CD14-positive monocyte (primary cell): ENCODE results near the gene TTLL10. TPM values are rescaled to one million over a fixed set of nuclear protein-coding genes. Genes with fewer than 3 reads are reported as not detected.

Experiments used
- DNase-seq, 3 donors: peaks; one replicate each; pipeline ENCODE4 v3.0.0-alpha.2; 2011 to 2022
- H2AFZ ChIP-seq: 2 replicates; pipeline ENCODE4 v1.6.0; 2012; ENCODE audit warnings: mild to moderate bottlenecking, low read depth, low read length, inconsistent platforms; ENCODE audit not compliant: insufficient read depth, poor library complexity, severe bottlenecking
- H3K27ac ChIP-seq, 2 donors: 1 replicate in 1 of 2; 2 replicates in 1 of 2; pipeline ENCODE4 v1.5.1; 2012 to 2013; ENCODE audit warnings: low read length in 2 of 2, control low read depth in 1 of 2, inconsistent platforms in 1 of 2, low read depth in 1 of 2, mild to moderate bottlenecking in 1 of 2
- H3K27me3 ChIP-seq, 2 donors: one replicate each; pipeline versions ENCODE4 v1.6.0 to v1.6.1; 2011 to 2013; ENCODE audit warnings: low read length in 2 of 2; ENCODE audit not compliant: control insufficient read depth in 2 of 2, insufficient read depth in 2 of 2
- H3K36me3 ChIP-seq, 2 donors: replicated peaks in 1 of 2; 1 replicate in 1 of 2; 2 replicates in 1 of 2; pipeline versions ENCODE4 v1.5.1 to v1.6.1; 2012 to 2013; ENCODE audit warnings: low read length in 2 of 2, control low read depth in 1 of 2, inconsistent platforms in 1 of 2, mild to moderate bottlenecking in 1 of 2; ENCODE audit not compliant: insufficient read depth in 2 of 2, control insufficient read depth in 1 of 2
- H3K4me1 ChIP-seq, 2 donors: 1 replicate in 1 of 2; 2 replicates in 1 of 2; pipeline versions ENCODE4 v1.5.1 to v1.6.1; 2012 to 2013; ENCODE audit warnings: low read length in 2 of 2, control low read depth in 1 of 2, inconsistent platforms in 1 of 2, mild to moderate bottlenecking in 1 of 2, moderate library complexity in 1 of 2; ENCODE audit not compliant: insufficient read depth in 2 of 2, control insufficient read depth in 1 of 2
- H3K4me2 ChIP-seq: replicated peaks from 2 replicates; pipeline ENCODE3; 2012; ENCODE audit warnings: low read length, moderate library complexity, mild to moderate bottlenecking; ENCODE audit not compliant: poor library complexity, severe bottlenecking; ENCODE audit errors: extremely low read depth
- H3K4me3 ChIP-seq, 3 experiments: fragments of 200-600 bp in 1 of 3; sonication (generic) in 1 of 3; replicated peaks in 1 of 3; 1 replicate in 2 of 3; 2 replicates in 1 of 3; pipeline ENCODE4 v1.5.1; 2011 to 2013; ENCODE audit warnings: low read length in 3 of 3, mild to moderate bottlenecking in 3 of 3, control low read depth in 2 of 3, low read depth in 2 of 3, inconsistent platforms in 1 of 3, moderate library complexity in 1 of 3
- H3K79me2 ChIP-seq: 2 replicates; pipeline ENCODE4 v1.6.0; 2012; ENCODE audit warnings: mild to moderate bottlenecking, control low read depth, inconsistent platforms, low read length, moderate library complexity; ENCODE audit not compliant: insufficient read depth
- H3K9ac ChIP-seq: 2 replicates; pipeline ENCODE4 v1.6.0; 2017; ENCODE audit warnings: low read length, mild to moderate bottlenecking; ENCODE audit not compliant: insufficient read depth, poor library complexity, severe bottlenecking
- H3K9me3 ChIP-seq, 2 donors: replicated peaks in 1 of 2; 1 replicate in 1 of 2; 2 replicates in 1 of 2; pipeline versions ENCODE4 v1.5.1 to v1.6.1; 2012 to 2013; ENCODE audit warnings: low read length in 2 of 2, control low read depth in 1 of 2; ENCODE audit not compliant: control insufficient read depth in 1 of 2, insufficient read depth in 1 of 2
- H4K20me1 ChIP-seq: 2 replicates; pipeline ENCODE4 v1.6.0; 2012; ENCODE audit warnings: mild to moderate bottlenecking, low read length, control low read depth, moderate library complexity; ENCODE audit not compliant: insufficient read depth
- H3K27ac Mint-ChIP-seq, 7 donors: one replicate each; pipeline ENCODE4 v1.8.0; 2020; ENCODE audit warnings: mild to moderate bottlenecking in 7 of 7, mixed read lengths in 7 of 7, moderate library complexity in 6 of 7, inconsistent platforms in 2 of 7
- H3K27me3 Mint-ChIP-seq, 3 donors: one replicate each; pipeline ENCODE4 v1.8.0; 2021 to 2022; ENCODE audit warnings: low read depth in 3 of 3, mild to moderate bottlenecking in 3 of 3, mixed read lengths in 3 of 3, moderate library complexity in 3 of 3, inconsistent platforms in 1 of 3
- H3K36me3 Mint-ChIP-seq, 2 donors: one replicate each; pipeline ENCODE4 v1.8.0; 2020; ENCODE audit warnings: mixed read lengths in 2 of 2, inconsistent platforms in 1 of 2, mild to moderate bottlenecking in 1 of 2
- H3K4me1 Mint-ChIP-seq: one replicate; pipeline ENCODE4 v1.8.0; 2020; ENCODE audit warnings: mild to moderate bottlenecking, mixed read lengths
- H3K4me3 Mint-ChIP-seq, 2 donors: one replicate each; pipeline ENCODE4 v1.8.0; 2020; ENCODE audit warnings: mild to moderate bottlenecking in 2 of 2, mixed read lengths in 2 of 2, moderate library complexity in 1 of 2
- H3K9me3 Mint-ChIP-seq, 7 donors: one replicate each; pipeline ENCODE4 v1.8.0; 2020 to 2022; ENCODE audit warnings: mixed read lengths in 7 of 7, mild to moderate bottlenecking in 6 of 7, moderate library complexity in 6 of 7, inconsistent platforms in 2 of 7
- WGBS: methylation state at CpG from one replicate; pipeline ENCODE4 v1.1.5; 2013; ENCODE audit warnings: missing lambda C conversion rate; ENCODE audit not compliant: insufficient coverage; 5-methylcytosine and 5-hydroxymethylcytosine counted together
- intact Hi-C, 2 donors: fragments of 100-400 bp; cut with micrococcal nuclease; formaldehyde crosslinking; loops; one replicate each; pipeline versions ENCODE4 v1.15.0 to v1.15.1; 2023
- polyA plus RNA-seq, 3 donors: library from polyadenylated mRNA; depleted of rRNA in 1 of 3; unstranded in 2 of 3; stranded (reverse) in 1 of 3; fragments of 300-500 nt in 2 of 3; fragments of >200 nt in 1 of 3; fragmentation: Illumina TruSeq in 2 of 3; gene quantifications; 1 replicate in 2 of 3; 2 replicates in 1 of 3; pipeline ENCODE4 v1.2.3, GENCODE V29; 2012 to 2021
- TF ChIP-seq, protein P1 (sequence below): fragments of 200-600 bp; IDR thresholded peaks from one replicate; pipeline ENCODE4 v1.8.0; 2022; ENCODE audit warnings: antibody characterized with exemption, mild to moderate bottlenecking

Gene TTLL10
- polyA plus RNA-seq, 3 donors = 0.06 TPM; not detected in 2

DNA sequence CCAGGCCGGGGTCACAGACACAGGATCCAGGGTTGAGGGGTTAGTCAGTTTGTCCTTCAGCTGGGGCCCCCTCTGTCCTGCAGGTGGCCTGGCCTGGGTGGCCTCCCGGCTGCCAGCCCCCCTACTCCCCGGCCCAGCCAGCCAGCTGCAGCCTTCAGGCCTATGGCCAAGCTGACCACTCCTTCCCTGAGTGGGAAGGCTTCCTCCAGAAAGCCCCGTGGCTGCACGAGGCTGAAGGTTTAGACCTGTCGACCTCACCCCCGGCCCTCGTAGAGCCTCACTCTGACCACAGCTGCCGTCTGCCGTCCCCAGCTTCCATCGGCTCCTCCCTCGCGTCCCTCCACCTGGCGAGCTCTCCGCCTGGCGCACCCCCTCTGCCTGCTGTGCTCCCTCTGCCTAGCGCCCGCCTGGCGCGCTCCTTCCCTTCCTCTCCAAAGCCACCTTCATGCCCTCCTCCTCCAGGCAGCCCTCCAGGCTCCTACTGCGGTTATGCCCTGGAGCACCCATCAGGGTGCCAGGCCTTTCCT is 9.6 kb downstream of the TTLL10 start:
- no peaks in the 10 kb centered on the region for H4K20me1 ChIP-seq
- H3K79me2 ChIP-seq = no peaks in the 10 kb centered on the region
- H3K9me3 ChIP-seq = no peaks in the 10 kb centered on the region
- Mint-ChIP-seq H3K9me3 (peaks cover 0 to 2% (median 0%) of the 10 kb centered on the region in 7 donors), H3K4me1 (no peaks in the 10 kb centered on the region), H3K4me3 (peak overlapping the region in 1 of 2 donors; percentile 35), H3K27me3 (peaks cover 2 to 11% (median 3%) of the 10 kb centered on the region in 3 donors), H3K27ac (no peak overlapping the region), H3K36me3 (no peaks in the 10 kb centered on the region)
- no peak for DNase-seq
- intact Hi-C loops = no loop called here
- no peaks in the 10 kb centered on the region for H3K27me3 ChIP-seq
- no peak overlapping the region for H3K4me3 ChIP-seq
- peak overlapping the region; percentile 46 for H2AFZ ChIP-seq
- no peaks in the 10 kb centered on the region for H3K36me3 ChIP-seq
- H3K9ac ChIP-seq = no peak overlapping the region
- H3K4me2 ChIP-seq = no peak overlapping the region
- no peak overlapping the region for H3K27ac ChIP-seq
- WGBS = 77% methylated on average over 19 of the region's 21 CpGs
- TF ChIP-seq, protein P1, sequence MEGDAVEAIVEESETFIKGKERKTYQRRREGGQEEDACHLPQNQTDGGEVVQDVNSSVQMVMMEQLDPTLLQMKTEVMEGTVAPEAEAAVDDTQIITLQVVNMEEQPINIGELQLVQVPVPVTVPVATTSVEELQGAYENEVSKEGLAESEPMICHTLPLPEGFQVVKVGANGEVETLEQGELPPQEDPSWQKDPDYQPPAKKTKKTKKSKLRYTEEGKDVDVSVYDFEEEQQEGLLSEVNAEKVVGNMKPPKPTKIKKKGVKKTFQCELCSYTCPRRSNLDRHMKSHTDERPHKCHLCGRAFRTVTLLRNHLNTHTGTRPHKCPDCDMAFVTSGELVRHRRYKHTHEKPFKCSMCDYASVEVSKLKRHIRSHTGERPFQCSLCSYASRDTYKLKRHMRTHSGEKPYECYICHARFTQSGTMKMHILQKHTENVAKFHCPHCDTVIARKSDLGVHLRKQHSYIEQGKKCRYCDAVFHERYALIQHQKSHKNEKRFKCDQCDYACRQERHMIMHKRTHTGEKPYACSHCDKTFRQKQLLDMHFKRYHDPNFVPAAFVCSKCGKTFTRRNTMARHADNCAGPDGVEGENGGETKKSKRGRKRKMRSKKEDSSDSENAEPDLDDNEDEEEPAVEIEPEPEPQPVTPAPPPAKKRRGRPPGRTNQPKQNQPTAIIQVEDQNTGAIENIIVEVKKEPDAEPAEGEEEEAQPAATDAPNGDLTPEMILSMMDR = no peak
- H3K4me1 ChIP-seq = peaks cover 0 to 2% of the 10 kb centered on the region in 2 donors

DNA sequence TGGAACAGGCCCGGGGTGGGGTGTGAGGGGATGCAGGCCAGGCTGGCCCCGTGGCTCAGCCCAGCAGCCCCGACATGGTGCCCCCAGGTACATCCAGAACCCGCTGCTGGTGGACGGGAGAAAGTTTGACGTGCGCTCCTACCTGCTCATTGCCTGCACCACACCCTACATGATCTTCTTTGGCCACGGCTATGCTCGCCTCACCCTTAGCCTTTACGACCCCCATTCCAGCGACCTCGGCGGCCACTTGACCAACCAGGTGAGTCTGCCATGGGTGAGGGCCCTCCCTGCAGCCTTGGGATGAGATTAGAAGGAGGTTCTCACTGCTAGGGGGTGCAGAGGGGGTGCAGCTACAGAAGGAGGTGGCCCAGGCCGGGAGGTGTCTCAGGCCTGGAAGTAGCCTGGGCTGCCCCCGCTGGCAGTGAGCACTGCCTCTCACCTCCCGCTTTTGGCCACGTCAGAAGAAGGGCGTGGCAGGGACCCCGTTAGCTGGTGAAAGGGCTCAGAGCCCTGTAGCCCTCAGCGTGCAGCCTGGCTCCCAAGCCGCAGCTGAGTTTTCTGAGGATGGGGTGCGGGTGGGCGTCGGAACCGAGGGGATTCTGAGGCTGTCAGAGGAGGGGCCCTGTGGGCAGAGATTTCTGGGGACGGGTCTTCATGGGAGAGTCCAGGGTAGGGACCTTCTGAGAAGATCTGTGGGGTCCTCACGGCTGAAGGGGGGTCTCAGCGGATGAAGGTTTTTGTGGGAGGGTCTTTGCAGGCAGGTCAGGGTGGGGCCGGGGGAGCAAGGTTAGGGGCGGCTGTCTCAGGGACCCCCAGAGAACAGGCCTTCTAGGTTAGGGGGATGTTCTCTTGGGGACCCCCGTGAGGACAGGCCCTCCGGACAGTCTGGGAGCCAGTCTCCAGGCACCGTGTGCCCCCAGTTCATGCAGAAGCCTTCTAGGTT is 10.4 kb downstream of the TTLL10 start:
- Mint-ChIP-seq H3K9me3 (peaks cover 0 to 2% (median 0%) of the 10 kb centered on the region in 7 donors), H3K4me3 (no peak overlapping the region)
- no peak overlapping the region for H3K9ac ChIP-seq

More for the DNA sequence above, 10.4 kb downstream of the TTLL10 start:
- Histone ChIP-seq H3K4me2 (no peak overlapping the region), H3K27me3 (no peaks in the 10 kb centered on the region), H4K20me1 (no peaks in the 10 kb centered on the region), H3K9me3 (no peaks in the 10 kb centered on the region), H3K79me2 (no peaks in the 10 kb centered on the region), H3K4me1 (peaks cover 2 to 5% of the 10 kb centered on the region in 2 donors), H3K27ac (no peak overlapping the region), H3K4me3 (no peak overlapping the region), H3K36me3 (no peaks in the 10 kb centered on the region), H2AFZ (no peak overlapping the region)
- DNase-seq = no peak
- WGBS = 94% methylated on average over 14 of the region's 33 CpGs
- Mint-ChIP-seq H3K36me3 (no peaks in the 10 kb centered on the region), H3K4me1 (peaks cover 3% of the 10 kb centered on the region), H3K27me3 (peaks cover 2 to 11% (median 3%) of the 10 kb centered on the region in 3 donors), H3K27ac (no peak overlapping the region)
- intact Hi-C loops = no loop called here
- TF ChIP-seq, protein P1 = no peak
